DOHH2 (cell line): ENCODE results near the gene CLINT1.

Experiments
- H3F3A ChIP-seq: fragments of 200-600 bp; sonication (generic), shearing (Covaris generic); 2 replicates; pipeline ENCODE4 v1.6.0; 2016; ENCODE audit warnings: antibody characterized with exemption, mild to moderate bottlenecking; ENCODE audit not compliant: control insufficient read depth, insufficient read depth
- H3K27ac ChIP-seq: fragments of 200-600 bp; sonication (generic); 2 replicates; pipeline ENCODE4 v1.5.1; 2014; ENCODE audit warnings: low read depth, mild to moderate bottlenecking, low read length, moderate library complexity
- H3K27me3 ChIP-seq: fragments of 200-600 bp; sonication (generic); 2 replicates; pipeline ENCODE4 v1.6.1; 2014; ENCODE audit warnings: mild to moderate bottlenecking, low read length, mixed read lengths; ENCODE audit not compliant: control insufficient read depth
- H3K36me3 ChIP-seq: fragments of 200-600 bp; sonication (generic); 2 replicates; pipeline ENCODE4 v1.6.1; 2014; ENCODE audit warnings: mild to moderate bottlenecking, low read length, moderate library complexity, mixed read lengths; ENCODE audit not compliant: control insufficient read depth
- H3K4me1 ChIP-seq: fragments of 200-600 bp; sonication (generic); 2 replicates; pipeline ENCODE4 v1.6.1; 2014; ENCODE audit warnings: mild to moderate bottlenecking, low read length, mixed read lengths; ENCODE audit not compliant: control insufficient read depth
- H3K4me2 ChIP-seq: fragments of 200-600 bp; sonication (generic); 2 replicates; pipeline ENCODE4 v1.6.0; 2014; ENCODE audit warnings: mild to moderate bottlenecking, low read length, moderate library complexity
- H3K4me3 ChIP-seq: fragments of 200-600 bp; sonication (generic); 2 replicates; pipeline ENCODE4 v1.5.1; 2014; ENCODE audit warnings: mild to moderate bottlenecking, low read length, mixed read lengths
- H3K79me2 ChIP-seq: fragments of 200-600 bp; sonication (generic); 2 replicates; pipeline ENCODE4 v1.6.1; 2014; ENCODE audit warnings: mild to moderate bottlenecking, low read length, mixed read lengths; ENCODE audit not compliant: control insufficient read depth
- H3K9me2 ChIP-seq: fragments of 200-600 bp; sonication (generic); replicated peaks from 2 replicates; pipeline ENCODE4 v1.6.1; 2014; ENCODE audit warnings: mild to moderate bottlenecking, low read length, mixed read lengths; ENCODE audit not compliant: control insufficient read depth
- H3K9me3 ChIP-seq: fragments of 200-600 bp; sonication (generic); 2 replicates; pipeline ENCODE4 v1.6.1; 2014; ENCODE audit warnings: antibody characterized with exemption, low read length, mixed read lengths; ENCODE audit not compliant: control insufficient read depth, insufficient read depth
- H4K20me1 ChIP-seq: fragments of 200-600 bp; sonication (generic); 2 replicates; pipeline ENCODE4 v1.6.0; 2014; ENCODE audit warnings: low read depth, mild to moderate bottlenecking, antibody characterized with exemption, low read length, moderate library complexity; ENCODE audit not compliant: control insufficient read depth, insufficient read depth
- EZH2phosphoT487 ChIP-seq: fragments of 200-600 bp; sonication (generic); IDR thresholded peaks from 2 replicates; pipeline ENCODE4 v1.6.1; 2017; ENCODE audit warnings: borderline replicate concordance, mild to moderate bottlenecking, antibody characterized with exemption, low read length, moderate library complexity, mixed read lengths
- TF ChIP-seq, protein P1 (sequence below): fragments of 200-600 bp; sonication (generic); IDR thresholded peaks from one replicate; pipeline ENCODE4 v1.5.1; 2014; ENCODE audit warnings: antibody characterized with exemption, mild to moderate bottlenecking, low read depth, low read length; ENCODE audit not compliant: poor library complexity, severe bottlenecking

CLINT1 gene

DNA sequence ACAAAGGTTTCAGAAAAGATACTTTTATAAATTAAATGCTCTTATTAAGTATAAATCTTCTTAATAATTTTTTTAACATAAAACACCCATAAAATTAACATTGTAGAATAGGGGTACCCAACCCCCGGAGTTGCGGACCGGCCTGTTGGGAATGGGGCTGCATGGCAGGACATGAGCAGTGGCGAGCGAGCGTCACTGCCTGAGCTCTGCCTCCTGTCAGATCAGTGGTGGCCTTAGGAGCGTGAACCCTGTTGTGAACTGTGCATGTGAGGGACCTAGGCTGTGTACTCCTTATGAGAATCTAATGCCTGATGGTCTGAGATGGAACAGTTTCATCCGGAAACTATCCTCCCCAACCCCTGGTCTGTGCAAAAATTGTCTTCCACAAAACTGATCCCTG lies 35.3 kb downstream of the CLINT1 start:
- Histone ChIP-seq H3K27ac (no peak overlapping the region), H3K79me2 (peaks cover 97% of the 10 kb centered on the region), H4K20me1 (peaks cover 4% of the 10 kb centered on the region), H3K4me3 (no peak overlapping the region), H3F3A (peaks cover 17% of the 10 kb centered on the region), H3K36me3 (peaks cover 36% of the 10 kb centered on the region), H3K4me1 (peaks cover 90% of the 10 kb centered on the region), H3K4me2 (no peak overlapping the region), H3K27me3 (no peaks in the 10 kb centered on the region), H3K9me3 (no peaks in the 10 kb centered on the region), H3K9me2 (no peaks in the 10 kb centered on the region)
- TF ChIP-seq, protein P1, sequence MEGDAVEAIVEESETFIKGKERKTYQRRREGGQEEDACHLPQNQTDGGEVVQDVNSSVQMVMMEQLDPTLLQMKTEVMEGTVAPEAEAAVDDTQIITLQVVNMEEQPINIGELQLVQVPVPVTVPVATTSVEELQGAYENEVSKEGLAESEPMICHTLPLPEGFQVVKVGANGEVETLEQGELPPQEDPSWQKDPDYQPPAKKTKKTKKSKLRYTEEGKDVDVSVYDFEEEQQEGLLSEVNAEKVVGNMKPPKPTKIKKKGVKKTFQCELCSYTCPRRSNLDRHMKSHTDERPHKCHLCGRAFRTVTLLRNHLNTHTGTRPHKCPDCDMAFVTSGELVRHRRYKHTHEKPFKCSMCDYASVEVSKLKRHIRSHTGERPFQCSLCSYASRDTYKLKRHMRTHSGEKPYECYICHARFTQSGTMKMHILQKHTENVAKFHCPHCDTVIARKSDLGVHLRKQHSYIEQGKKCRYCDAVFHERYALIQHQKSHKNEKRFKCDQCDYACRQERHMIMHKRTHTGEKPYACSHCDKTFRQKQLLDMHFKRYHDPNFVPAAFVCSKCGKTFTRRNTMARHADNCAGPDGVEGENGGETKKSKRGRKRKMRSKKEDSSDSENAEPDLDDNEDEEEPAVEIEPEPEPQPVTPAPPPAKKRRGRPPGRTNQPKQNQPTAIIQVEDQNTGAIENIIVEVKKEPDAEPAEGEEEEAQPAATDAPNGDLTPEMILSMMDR, result no peak
- no peak for TF ChIP-seq EZH2phosphoT487

DNA sequence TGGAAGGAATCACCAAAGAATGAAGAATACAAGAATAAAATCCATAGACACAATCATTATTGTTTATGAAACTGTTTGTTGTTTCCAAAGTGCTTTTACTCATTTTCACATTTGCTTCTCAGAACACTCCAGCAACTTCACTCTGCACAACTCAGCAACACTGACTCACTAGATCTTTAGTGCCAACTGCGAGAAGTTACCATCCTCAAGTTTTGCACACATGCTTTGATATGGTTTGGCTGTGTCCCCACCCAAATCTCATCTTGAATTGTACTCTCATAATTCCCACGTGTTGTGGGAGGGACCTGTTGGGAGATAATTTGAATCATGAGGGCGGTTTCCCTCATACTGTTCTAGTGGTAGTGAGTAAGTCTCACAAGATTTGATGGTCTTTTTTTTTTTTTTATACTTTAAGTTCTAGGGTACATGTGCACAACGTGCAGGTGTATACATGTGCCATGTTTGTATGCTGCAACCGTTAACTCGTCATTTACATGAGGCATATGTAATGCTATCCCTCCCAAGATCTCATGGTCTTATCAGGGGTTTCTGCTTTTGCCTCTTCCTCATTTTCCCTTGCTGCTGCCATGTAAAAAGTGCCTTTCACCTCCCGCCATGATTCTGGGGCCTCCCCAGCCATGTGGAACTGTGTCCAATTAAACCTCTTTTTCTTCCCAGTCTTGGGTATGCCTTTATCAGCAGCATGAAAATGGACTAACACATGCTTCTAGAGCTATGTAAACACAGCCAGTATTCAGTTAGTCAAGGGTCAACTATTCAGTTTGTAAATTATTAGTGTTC lies 36.9 kb downstream of the CLINT1 start:
- Histone ChIP-seq H3K4me3 (no peak overlapping the region), H3F3A (peaks cover 22% of the 10 kb centered on the region), H3K79me2 (peaks cover 100% of the 10 kb centered on the region), H3K27me3 (no peaks in the 10 kb centered on the region), H4K20me1 (peaks cover 4% of the 10 kb centered on the region), H3K9me2 (no peaks in the 10 kb centered on the region), H3K27ac (peak overlapping the region; percentile 38), H3K9me3 (no peaks in the 10 kb centered on the region), H3K4me1 (peaks cover 84% of the 10 kb centered on the region), H3K4me2 (peak overlapping the region; percentile 12), H3K36me3 (peaks cover 43% of the 10 kb centered on the region)
- no peak for TF ChIP-seq EZH2phosphoT487
- TF ChIP-seq, protein P1, result no peak

DNA sequence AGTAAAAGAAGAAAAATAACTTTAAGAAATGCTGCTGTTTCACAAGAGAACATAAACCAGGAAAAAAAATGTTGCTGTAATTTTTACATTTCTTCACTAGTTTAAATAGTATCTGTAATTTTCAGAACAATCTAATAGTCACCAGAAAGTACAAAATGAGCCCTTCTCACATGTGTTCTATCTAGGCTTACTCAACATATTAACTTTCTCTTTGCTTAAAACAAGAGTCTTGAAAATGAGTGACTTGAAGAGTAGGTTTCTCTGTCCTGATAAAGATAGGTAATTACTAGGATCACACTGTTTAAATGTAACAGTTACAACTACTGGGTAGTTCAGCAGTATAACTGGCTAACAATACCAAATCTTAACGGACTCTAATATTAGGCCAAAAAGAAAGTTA lies 37.5 kb downstream of the CLINT1 start:
- peak overlapping the region; percentile 38 for H3K27ac ChIP-seq
- H3K9me2 ChIP-seq, result no peaks in the 10 kb centered on the region
- peaks cover 47% of the 10 kb centered on the region for H3K36me3 ChIP-seq
- H3K79me2 ChIP-seq, result peaks cover 96% of the 10 kb centered on the region
- peaks cover 22% of the 10 kb centered on the region for H3F3A ChIP-seq
- peak overlapping the region; percentile 12 for H3K4me2 ChIP-seq
- peaks cover 79% of the 10 kb centered on the region for H3K4me1 ChIP-seq
- H3K9me3 ChIP-seq, result no peaks in the 10 kb centered on the region
- H4K20me1 ChIP-seq, result peaks cover 4% of the 10 kb centered on the region
- no peaks in the 10 kb centered on the region for H3K27me3 ChIP-seq
- TF ChIP-seq, protein P1, result no peak
- TF ChIP-seq EZH2phosphoT487, result no peak
- no peak overlapping the region for H3K4me3 ChIP-seq
